Measurements from ENCODE around the gene SLC25A21.
"Not testable (repeated sequence)": the region's sequence is repeated elsewhere in the genome, so short reads cannot be mapped to it uniquely, and the experiment has no call there.

Gene SLC25A21

GRCh38 chr14:36702474-36702873 lies 469.9 kb downstream of the SLC25A21 start:
- no peak for DNase-seq (ENCODE audit: low spot score)

- no peak for DNase-seq (ENCODE audit: low spot score)
These were observed 471.3 kb downstream of the SLC25A21 start for GRCh38 chr14:36701132-36701531.

DNA sequence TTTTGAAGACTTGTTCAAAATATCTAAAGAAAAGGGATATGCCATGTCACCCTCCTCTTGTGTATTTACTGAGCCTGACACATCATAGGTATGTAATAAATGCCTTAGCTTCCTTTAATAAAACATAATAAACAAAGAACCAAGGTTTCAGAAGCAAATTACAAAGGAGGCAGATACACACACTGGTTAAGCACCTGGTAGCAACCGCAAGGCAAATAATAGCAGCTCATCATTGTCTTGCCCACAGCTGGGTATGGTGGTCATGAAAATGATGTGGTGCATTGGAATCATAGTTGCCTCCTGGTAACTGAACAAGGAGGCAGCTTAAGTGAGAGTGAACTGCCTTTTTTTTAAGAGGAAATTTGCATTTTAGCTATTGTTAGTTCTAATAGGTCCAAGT lies 471.8 kb downstream of the SLC25A21 start:
- DNase-seq (ENCODE audit: low spot score) = no peak

- not testable (repeated sequence) for DNase-seq (ENCODE audit: low spot score)
These were observed 473.0 kb downstream of the SLC25A21 start for GRCh38 chr14:36699420-36699819.

DNA sequence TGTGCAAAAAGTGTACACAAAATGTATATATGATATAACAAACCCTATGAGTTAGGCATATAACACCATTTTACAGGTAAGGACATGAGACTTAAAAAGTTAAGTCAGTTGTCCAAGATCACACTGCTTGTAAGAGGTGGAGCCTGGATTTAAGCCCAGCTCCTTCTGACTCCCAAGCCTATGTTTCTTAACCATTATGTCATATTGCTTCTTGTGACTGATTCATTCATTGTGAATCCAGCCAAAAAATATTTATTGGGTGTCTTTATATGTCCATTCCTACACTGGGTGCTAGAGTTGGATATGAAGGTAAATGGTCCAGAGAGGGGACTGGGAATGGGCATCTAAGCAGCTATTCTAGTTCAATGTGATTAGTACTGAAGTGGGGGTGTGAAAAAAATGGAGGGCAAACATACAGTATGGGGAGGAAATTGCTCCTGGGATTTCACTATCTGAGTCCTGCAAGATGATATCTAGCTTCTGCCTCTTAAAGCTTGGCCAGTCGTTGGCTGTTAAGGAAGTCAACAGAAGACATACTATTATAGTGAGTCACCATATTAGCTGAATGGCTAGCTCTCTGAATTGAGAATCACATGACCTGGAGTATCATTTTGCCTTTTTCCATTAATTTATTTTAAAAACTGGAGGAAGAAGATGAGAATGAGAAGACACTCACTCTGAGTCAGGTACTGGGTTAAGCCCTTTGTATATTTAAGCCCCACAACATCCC lies 481.9 kb downstream of the SLC25A21 start:
- peak; percentile 10 for DNase-seq (ENCODE audit: low spot score)

DNA sequence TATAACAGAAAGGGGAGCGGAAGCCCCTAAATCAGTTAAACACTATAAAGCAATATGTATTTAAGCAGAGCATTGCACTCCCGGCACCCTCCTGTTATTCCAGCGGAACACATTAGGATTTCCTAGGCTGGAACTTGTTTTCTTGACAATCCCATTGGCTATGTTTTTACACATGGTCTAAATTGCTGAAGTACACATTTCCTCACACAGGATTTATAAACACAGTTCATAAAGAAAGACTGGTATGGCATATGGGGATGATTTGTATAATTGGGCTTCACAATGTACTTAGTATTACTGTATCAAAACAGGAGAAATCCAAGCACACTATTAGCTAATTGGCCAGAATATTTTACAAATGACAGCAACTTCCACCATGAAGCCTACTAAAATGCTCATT lies 487.5 kb downstream of the SLC25A21 start:
- no peak for DNase-seq (ENCODE audit: low spot score)

- DNase-seq (ENCODE audit: low spot score) = no peak
These were observed 489.2 kb downstream of the SLC25A21 start for GRCh38 chr14:36683083-36683724.

GRCh38 chr14:36682338-36682737 lies 490.1 kb downstream of the SLC25A21 start:
- DNase-seq (ENCODE audit: low spot score) = no peak

DNA sequence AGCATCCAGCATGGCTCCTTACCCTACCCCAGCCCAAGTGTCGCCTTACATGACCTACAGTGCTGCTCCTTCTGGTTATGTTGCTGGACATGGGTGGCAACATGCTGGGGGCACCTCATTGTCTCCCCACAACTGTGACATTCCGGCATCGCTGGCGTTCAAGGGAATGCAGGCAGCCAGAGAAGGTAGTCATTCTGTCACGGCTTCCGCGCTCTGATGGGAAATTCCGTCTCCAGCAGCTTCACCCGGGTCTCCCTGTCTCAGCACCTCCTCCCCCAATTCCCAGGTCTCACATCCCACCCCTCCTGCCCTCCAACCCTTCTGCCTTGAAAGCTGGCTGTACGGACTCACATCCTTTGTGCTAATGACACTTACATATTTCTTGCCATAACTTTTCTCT lies 496.2 kb downstream of the SLC25A21 start:
- DNase-seq (ENCODE audit: low spot score) = no peak

DNA sequence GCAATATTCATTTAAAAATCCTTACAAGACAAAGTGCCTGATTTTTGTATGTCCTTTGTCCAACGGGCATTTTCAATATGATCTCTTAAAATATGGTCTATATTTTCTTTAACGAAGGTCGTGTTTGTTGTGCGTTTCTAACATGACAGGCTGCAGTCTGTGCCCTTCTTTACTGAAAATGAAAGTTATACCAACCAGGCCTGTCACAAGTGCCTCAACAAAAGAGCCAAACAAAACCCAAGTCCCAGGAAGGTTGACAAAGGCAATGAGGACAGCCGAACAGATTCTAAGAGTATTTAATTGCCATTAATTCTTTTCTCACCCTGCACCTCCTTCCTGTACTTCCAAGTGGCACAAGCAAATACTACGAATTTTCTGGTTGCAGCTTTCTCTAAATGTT lies 496.8 kb downstream of the SLC25A21 start:
- DNase-seq (ENCODE audit: low spot score) = no peak

DNA sequence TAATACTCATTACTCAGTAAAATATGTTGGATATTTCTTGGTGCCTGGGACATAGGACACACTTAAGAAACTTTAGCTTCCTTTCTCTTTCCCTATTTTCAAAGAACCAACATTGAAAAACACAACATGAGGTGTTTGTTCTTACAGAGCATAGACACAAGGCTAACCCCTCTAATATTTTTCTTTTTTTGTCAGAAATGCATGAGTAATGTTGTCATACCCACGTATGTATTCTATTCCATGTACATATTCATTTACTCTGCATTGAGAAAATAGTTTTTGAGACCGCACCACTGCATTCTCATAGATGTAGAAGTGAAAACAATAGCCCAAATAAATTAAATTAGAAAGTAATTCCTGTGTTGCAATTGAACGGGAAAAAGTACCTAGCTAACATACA lies 497.7 kb downstream of the SLC25A21 start:
- DNase-seq (ENCODE audit: low spot score) = no peak

DNA sequence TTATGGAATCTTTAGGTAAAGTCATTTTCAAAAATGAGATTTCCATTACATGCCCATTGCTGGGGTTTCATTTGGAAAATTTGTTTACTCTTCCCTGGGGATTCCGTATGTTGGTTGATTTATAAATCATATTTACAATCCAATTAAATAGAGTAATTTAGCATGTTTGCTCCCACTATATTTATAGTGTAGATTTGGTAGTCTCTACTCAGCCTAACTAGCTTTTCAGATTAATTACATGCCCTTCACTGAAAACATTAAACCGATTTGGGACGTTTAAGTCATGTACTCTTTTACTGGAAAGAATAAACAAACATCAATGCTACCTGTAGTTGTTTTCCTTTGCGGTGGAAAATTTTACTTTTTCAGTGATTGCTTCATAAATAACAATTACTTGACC lies 500.3 kb downstream of the SLC25A21 start:
- DNase-seq (ENCODE audit: low spot score) = no peak

DNA sequence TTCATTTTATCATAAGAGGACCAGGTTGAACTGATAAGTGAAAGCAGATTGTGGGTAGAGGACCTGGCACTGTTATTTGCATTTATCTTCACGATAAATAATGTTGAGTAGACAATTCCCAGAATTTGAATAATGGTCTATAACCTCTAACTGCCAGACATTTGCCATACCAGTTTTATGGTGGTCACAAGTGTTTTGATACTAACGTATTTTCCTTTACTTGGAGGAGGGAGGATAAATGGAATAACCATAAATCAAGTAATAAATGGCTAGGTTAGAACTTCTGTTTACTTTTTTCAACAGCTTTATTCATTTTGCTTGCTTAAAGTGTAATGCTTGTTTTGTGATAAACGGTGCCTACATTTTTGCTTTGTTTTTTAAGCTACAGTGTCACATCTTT lies 501.3 kb downstream of the SLC25A21 start:
- DNase-seq (ENCODE audit: low spot score) = no peak

- no peak for DNase-seq (ENCODE audit: low spot score)
These were observed 504.7 kb downstream of the SLC25A21 start for GRCh38 chr14:36667679-36668078.

DNA sequence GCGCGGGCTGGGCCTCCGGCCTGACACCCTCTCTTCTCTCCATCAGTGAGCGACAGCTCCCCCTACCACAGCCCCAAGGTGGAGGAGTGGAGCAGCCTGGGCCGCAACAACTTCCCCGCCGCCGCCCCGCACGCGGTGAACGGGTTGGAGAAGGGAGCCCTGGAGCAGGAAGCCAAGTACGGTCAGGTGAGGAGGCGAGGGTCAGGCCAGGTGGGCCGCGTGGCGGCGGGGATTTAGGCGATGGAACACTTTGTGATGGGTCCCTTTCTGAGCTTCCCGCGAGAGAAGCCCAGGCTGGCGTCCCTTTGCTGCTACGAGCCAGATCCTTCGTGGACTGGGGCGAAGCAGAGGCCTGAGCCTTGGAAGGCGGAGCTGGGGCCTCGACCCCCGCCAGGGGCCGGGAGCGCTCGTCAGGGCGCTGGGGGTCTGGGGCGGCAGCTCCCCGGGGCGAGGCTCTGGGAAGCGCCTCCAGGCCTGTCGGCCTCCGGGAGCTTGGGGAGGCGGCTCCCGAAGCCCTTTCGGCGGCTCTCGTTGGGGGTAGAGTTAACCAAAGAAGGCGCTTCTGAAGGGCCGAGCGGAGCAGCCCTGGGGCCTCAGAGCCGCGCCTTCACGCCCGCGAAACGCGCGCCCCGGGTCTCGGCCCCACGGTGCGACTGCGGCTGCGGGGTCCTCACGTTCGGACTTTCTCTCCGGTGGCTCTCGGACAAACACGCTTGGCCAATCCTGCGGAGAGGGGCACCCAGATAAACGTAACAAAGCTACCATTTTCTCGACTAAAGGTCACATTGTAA lies 505.8 kb downstream of the SLC25A21 start:
- DNase-seq (ENCODE audit: low spot score) = no peak

DNA sequence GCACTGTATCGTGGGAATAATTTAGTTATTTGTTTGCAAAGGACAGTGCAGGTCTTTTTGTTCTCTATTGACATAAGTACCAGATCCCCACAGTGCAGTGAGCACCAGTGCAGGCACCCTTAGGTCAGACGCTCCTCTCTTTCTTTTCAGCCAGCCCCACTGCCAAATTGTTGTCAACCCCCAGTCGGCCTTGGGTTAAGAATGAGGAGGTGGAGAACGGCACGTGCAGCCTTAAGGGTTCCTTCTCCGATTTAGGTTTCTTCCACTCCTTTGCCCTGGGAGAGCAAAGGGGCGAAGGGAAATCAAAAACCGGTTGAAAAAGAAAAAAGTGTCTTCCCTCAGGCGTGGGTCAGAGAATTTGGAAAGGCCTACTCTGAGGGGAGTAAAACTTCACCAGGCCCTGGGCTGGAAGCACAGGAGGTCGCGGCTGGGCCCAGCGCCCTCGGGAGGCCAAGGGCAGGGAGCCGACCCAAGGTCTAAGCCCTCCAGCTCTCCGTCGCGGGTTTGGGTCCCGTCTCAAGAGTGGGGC lies 506.5 kb downstream of the SLC25A21 start:
- no peak for DNase-seq (ENCODE audit: low spot score)

DNA sequence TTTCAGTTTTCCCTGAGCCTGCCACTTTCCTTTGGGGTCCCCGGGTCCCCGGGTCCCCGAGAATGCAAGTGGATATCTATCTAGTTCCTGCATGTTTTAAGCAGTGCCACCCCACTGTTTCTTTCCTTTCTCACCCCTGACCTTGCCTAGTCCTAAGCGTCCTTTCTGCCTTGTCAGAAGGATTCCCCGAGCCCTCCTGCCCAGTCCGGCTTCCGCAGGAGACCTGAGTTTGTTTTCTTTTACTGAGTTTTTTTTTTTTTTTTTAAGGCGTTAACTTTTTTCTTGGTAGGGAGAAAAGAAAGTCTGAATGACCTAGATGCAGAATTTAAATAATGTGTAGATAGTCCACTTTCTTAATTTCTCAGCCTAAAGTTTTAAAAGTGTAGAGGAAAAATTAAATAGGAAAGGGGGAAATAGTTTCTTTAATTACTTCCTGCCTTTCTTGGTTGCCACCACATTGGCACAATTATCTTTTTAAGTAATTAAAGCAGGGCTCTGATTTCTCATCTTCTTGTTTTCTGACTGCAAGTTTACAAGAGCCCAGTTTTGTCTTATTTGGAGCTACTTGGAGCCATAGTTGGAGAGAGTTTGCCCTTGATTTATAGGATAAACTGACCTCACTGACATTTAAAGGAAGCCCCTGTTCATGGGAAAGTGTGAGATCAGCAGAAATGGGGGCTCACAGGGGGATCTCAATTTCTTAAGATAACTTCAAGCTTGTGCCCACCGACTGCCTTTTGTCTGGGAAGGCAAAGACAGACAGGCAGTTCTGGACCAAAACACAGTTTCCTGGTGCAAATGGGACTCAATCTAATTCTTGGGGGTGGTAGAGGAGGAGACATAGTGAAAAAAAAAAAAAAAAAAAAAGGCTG lies 507.8 kb downstream of the SLC25A21 start:
- DNase-seq (ENCODE audit: low spot score) = no peak

- peak; percentile 42 for DNase-seq (ENCODE audit: low spot score)
These were observed 508.7 kb downstream of the SLC25A21 start for GRCh38 chr14:36663404-36664321.

DNA sequence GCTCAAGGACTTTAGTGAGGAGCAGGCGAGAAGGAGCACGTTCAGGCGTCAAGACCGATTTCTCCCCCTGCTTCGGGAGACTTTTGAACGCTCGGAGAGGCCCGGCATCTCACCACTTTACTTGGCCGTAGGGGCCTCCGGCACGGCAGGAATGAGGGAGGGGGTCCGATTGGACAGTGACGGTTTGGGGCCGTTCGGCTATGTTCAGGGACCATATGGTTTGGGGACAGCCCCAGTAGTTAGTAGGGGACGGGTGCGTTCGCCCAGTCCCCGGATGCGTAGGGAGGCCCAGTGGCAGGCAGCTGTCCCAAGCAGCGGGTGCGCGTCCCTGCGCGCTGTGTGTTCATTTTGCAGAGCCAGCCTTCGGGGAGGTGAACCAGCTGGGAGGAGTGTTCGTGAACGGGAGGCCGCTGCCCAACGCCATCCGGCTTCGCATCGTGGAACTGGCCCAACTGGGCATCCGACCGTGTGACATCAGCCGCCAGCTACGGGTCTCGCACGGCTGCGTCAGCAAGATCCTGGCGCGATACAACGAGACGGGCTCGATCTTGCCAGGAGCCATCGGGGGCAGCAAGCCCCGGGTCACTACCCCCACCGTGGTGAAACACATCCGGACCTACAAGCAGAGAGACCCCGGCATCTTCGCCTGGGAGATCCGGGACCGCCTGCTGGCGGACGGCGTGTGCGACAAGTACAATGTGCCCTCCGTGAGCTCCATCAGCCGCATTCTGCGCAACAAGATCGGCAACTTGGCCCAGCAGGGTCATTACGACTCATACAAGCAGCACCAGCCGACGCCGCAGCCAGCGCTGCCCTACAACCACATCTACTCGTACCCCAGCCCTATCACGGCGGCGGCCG lies 509.6 kb downstream of the SLC25A21 start:
- no peak for DNase-seq (ENCODE audit: low spot score)

- no peak for DNase-seq (ENCODE audit: low spot score)
These were observed 510.2 kb downstream of the SLC25A21 start for GRCh38 chr14:36662258-36662542.
